GM03348 (cell line): Measurements from ENCODE around the gene NRK.
"Not testable (repeated sequence)": the region's sequence is repeated elsewhere in the genome, so short reads cannot be mapped to it uniquely, and the experiment has no call there.

ENCODE experiments used
- DNase-seq: peaks from one replicate; pipeline ENCODE4 v3.0.0; 2012; ENCODE audit warnings: low spot score

NRK gene

DNA sequence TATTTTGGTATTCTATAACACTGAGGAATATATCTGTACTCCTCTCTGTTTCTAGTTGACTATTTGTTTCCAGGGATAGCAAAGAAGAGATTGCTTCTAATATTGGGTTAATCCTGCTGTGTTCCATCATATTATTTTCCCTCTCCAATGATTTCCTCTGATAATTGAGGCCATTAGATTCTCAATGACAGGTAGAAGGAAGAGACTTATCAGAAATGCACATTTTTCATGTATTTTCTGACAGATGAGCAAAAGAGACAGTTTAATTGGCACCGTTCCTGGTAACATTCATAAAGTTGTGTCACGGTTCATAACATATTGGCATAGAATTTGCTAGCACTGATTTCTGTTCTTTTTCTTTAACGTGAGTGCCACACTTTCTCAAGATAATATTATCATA is 58.2 kb downstream of the NRK start:
- no peak for DNase-seq

- no peak for DNase-seq
These were observed 60.4 kb downstream of the NRK start for GRCh38 chrX:105882581-105883275.

GRCh38 chrX:105894721-105895120 is 72.4 kb downstream of the NRK start:
- no peak for DNase-seq

- DNase-seq, result no peak
These were observed 87.2 kb downstream of the NRK start for GRCh38 chrX:105909576-105909975.

GRCh38 chrX:105910563-105911105 is 88.3 kb downstream of the NRK start:
- no peak for DNase-seq

- no peak for DNase-seq
These were observed 122.9 kb downstream of the NRK start for GRCh38 chrX:105945266-105945665.

DNA sequence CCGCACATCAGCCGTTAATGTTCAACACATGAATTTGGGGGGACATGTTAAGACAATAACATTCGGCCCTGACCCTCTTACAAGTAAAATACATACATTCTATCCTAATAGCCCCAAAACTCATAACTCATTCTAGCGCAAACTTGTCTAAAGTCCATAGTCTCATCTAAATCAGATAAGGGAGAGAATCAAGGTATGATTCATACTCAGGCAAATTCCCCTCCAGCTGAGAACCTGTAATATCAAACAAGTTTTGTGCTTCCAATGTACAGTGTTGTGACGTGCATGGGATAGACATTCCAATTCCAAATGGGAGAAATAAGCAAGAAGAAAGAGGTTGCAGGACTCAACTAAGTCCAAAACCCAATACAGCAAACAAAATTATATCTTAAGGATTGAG is 147.1 kb downstream of the NRK start:
- no peak for DNase-seq

DNA sequence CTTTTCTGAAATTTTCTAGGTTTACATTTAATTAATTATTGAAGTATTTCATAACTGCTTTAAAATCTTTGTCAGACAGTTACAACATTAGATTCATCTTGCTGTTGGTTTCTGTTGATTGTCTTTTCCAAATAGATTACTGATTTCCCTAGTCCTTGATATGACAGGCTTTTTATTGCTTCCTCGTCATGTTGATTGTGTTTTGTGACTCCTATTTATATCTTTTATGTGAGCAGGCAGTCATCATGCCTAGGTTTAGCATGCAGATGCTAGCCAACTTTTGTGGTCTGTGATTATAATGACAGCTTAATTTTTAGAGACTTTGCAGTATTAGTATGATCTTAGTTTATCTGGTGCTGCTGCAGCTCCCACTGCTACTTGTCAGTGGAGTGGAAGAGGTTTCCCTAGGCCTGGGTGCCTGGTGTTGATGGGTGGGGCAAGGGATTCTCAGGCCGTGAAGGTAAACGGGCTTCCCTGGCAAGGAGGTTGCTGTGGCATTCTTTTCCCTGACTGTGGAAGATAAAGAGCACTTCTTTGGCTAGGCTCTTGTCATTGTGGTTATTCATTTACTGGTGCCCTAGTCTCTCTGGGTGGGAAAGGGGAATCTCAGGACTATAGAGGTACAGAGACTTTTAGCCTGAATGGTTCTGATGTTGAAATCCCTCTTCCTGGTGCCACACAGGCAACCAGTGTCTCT is 150.5 kb downstream of the NRK start:
- no peak for DNase-seq

DNA sequence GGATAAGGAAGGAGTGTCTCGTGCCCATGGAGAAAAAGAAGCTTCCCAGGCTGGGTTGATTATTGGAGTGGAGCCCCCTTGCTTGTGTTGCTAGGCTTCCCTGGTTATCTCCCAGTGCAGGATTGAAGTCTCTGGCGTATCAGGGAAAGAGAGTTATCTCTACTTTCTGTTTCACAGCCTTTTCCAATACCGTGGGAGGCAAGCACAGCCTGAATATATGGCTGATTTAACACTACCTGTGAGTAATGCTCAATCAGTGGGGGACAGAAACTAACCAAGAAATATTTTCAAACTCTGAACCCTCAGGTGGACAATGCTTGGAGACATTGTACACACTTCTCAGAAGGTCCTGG is 151.0 kb downstream of the NRK start:
- DNase-seq, result no peak

GRCh38 chrX:105975382-105975781 is 153.0 kb downstream of the NRK start:
- DNase-seq, result no peak

- DNase-seq, result no peak
These were observed 159.6 kb downstream of the NRK start for GRCh38 chrX:105981772-105982485.

GRCh38 chrX:105988487-105988886 is 166.1 kb downstream of the NRK start:
- not testable (repeated sequence) for DNase-seq

DNA sequence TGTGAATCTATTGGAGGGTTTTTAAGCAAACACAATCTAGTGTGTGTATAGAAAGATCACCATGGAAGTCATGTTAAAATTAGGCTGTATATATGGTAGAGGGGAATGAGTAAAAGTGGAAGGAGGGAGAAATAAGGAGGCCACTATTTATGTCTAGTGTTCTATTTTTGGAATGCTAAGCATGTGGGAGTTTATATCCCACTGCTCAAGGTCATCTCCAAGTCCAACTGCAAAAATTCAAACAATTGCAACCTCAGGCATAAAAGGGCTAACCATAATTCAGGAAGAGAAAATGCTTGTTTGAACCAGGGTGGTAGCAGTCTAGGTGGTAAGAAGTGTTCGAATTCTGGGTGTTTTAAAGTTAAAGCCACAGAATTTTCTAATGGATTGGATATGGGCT is 177.0 kb downstream of the NRK start:
- no peak for DNase-seq

DNA sequence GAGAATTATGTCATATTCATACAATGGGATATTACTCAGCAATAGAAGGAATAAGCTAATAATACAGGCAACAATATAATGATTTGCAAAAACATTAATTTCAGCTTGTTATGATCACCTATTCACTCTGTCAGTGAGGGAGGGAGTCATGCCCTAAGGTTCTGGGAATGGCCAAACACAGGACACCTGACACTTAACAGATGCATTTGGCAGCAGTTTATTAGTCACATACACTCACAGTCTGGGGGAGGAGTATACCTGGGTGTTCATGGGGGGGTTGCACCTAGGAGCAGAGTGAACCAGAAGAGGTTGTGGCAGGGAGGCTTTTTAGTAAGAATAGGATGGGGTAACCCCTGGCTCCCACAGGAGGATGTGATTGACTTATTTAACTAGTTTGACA is 177.9 kb downstream of the NRK start:
- no peak for DNase-seq

GRCh38 chrX:106000609-106001008 is 178.3 kb downstream of the NRK start:
- not testable (repeated sequence) for DNase-seq

DNA sequence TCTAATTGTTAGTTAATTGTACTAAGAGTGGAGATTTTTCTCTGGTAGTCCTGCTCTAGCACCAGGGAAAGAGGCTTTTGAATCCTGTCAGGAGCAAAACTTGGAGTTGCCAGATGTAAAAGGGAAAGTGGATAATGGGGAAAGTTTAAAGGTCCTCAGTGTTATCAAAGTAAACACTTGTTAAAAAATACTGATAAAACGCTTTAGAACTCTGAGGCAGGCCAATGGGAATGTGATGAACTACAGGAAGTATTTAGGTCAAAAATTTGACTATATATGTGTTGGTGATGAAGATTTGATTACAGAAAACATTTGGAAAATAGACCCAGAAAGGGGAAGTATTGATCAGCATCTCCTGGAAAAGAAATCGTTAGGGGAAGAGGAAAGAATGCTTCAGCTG is 183.3 kb downstream of the NRK start:
- no peak for DNase-seq

DNA sequence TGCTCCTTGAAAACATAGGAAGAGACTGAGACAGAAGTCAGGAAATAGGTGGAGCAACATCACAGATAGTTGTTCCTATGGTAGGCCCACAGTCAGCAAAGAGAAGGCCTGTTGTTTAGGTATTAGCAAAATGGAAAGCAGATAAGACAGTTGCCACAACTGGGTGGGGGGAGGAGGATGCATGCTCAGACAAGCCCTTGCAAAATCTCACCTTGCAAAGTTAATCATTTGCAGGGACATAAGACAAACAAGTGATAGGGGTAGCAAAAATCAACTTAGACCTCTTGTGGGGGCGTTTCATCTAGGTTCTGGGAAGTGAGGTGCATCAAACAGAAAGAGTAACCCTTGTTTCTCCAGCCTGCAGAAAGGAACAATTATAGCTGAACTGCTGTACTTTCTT is 185.5 kb downstream of the NRK start:
- no peak for DNase-seq
